Measurements from ENCODE around the gene DENND2C. TPM values are rescaled to one million over a fixed set of nuclear protein-coding genes. Genes with fewer than 3 reads are reported as not detected.
A peak's percentile ranks its signal among the peaks of the same experiment; 100 is the strongest.

The DENND2C gene
- polyA plus RNA-seq, 1 donor from 2014 or later: 0.26 TPM

DNA sequence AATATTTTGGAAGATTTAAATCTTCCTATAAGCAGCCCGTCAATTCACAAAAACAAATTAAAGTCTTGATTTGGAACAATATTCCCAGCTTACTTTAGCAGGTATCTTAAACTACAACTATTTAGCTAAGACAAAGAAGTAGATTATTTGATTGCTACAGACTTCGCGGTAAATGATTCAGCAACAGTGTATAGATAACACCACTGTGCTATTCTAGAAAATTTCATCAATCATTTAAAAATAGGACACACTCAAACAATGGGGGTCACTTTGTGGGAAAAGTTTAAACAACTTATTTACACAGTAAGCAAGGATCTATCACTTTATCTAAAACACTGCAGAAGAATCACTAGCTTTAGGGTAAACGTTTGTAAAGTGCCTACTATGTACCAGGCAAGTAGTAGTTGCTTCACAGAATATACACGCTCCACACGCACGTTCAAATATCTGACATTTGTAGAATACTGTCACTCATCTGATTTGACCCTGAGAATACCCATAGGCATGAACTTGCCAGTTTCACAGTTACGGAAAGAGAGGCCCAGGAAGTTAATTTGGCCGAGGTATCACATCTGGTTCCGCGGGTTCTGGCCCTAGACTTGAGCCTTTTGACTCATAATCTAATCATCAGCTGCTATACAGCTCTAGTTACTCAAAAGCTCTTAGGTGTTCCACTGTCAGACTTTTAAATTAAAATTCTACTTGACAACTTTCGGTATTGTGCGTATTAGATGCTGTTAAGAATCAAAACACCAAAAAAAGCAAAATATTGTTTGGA, 876 bp downstream of the DENND2C start:
- TF ChIP-seq RAD21 (conservative IDR thresholded peaks at IDR 0.05): no peak
- no peak for TF ChIP-seq EZH2 (IDR thresholded peaks at IDR 0.05; ENCODE audit: borderline replicate concordance, insufficient read depth, low read length, poor library complexity, severe bottlenecking)
- TF ChIP-seq, protein P1, sequence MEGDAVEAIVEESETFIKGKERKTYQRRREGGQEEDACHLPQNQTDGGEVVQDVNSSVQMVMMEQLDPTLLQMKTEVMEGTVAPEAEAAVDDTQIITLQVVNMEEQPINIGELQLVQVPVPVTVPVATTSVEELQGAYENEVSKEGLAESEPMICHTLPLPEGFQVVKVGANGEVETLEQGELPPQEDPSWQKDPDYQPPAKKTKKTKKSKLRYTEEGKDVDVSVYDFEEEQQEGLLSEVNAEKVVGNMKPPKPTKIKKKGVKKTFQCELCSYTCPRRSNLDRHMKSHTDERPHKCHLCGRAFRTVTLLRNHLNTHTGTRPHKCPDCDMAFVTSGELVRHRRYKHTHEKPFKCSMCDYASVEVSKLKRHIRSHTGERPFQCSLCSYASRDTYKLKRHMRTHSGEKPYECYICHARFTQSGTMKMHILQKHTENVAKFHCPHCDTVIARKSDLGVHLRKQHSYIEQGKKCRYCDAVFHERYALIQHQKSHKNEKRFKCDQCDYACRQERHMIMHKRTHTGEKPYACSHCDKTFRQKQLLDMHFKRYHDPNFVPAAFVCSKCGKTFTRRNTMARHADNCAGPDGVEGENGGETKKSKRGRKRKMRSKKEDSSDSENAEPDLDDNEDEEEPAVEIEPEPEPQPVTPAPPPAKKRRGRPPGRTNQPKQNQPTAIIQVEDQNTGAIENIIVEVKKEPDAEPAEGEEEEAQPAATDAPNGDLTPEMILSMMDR (IDR thresholded peaks at IDR 0.05; ENCODE audit: poor library complexity, severe bottlenecking): no peak
- no peak for TF ChIP-seq REST (IDR thresholded peaks at IDR 0.05; ENCODE audit: borderline replicate concordance)
- H3K4me2 ChIP-seq (ENCODE audit: low read length): peak overlapping the region; percentile 40
- peak overlapping the region; percentile 59 for H3K9ac ChIP-seq (ENCODE audit: low read length)
- no peaks in the 10 kb centered on the region for H3K9me2 ChIP-seq (ENCODE audit: insufficient read depth, low read length)
- H3K79me2 ChIP-seq (replicated peaks; ENCODE audit: insufficient read depth, low read length): no peaks in the 10 kb centered on the region
- peak overlapping the region; percentile 78 for H2AFZ ChIP-seq (ENCODE audit: low read depth, low read length)
- H3K36me3 ChIP-seq (ENCODE audit: insufficient read depth, low read length): no peaks in the 10 kb centered on the region
- no peaks in the 10 kb centered on the region for H3K9me3 ChIP-seq (ENCODE audit: low read length)
- no peaks in the 10 kb centered on the region for H4K20me1 ChIP-seq (ENCODE audit: insufficient read depth)
- peak overlapping the region; percentile 87 for H3K4me3 ChIP-seq (ENCODE audit: low read length)
- no peaks in the 10 kb centered on the region for H3F3A ChIP-seq (ENCODE audit: insufficient read depth, low read length, poor library complexity, severe bottlenecking)
- H3K27ac ChIP-seq (ENCODE audit: low read length): no peak overlapping the region
- H3K27me3 ChIP-seq (ENCODE audit: insufficient read depth, low read depth, low read length): peaks cover 38% of the 10 kb centered on the region

DNA sequence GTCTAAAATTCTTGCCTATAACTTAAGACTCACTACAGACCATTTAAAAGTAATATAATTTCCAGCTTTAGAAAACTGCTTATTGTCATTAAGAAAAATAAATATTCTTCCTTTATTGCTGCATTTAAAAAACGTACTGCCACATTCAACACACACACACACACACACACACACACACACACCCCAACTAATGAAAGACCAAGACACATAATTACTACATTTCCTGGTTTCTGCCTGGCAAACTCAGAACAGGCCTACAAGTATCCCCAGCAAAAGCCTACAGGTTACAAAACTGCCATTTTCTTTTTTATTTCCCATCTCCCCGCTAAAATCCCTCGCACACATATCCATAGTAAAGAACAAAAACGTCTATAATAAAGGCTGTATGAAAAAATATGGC, 1.5 kb downstream of the DENND2C start:
- H3K4me3 ChIP-seq (ENCODE audit: low read length): no peak overlapping the region
- no peak overlapping the region for H3K4me2 ChIP-seq (ENCODE audit: low read length)
- no peak overlapping the region for H2AFZ ChIP-seq (ENCODE audit: low read depth, low read length)
- no peaks in the 10 kb centered on the region for H3K79me2 ChIP-seq (replicated peaks; ENCODE audit: insufficient read depth, low read length)
- peaks cover 38% of the 10 kb centered on the region for H3K27me3 ChIP-seq (ENCODE audit: insufficient read depth, low read depth, low read length)
- no peak overlapping the region for H3K27ac ChIP-seq (ENCODE audit: low read length)
- H3F3A ChIP-seq (ENCODE audit: insufficient read depth, low read length, poor library complexity, severe bottlenecking): no peaks in the 10 kb centered on the region
- no peak overlapping the region for H3K9ac ChIP-seq (ENCODE audit: low read length)
- no peaks in the 10 kb centered on the region for H4K20me1 ChIP-seq (ENCODE audit: insufficient read depth)
- no peaks in the 10 kb centered on the region for H3K36me3 ChIP-seq (ENCODE audit: insufficient read depth, low read length)
- H3K9me3 ChIP-seq (ENCODE audit: low read length): no peaks in the 10 kb centered on the region
- TF ChIP-seq TAF1 (IDR thresholded peaks at IDR 0.05; ENCODE audit: low read depth): no peak
- no peak for TF ChIP-seq REST (IDR thresholded peaks at IDR 0.05; ENCODE audit: borderline replicate concordance)
- no peak for TF ChIP-seq MXI1 (conservative IDR thresholded peaks at IDR 0.05; ENCODE audit: poor library complexity, severe bottlenecking)
- no peak for TF ChIP-seq EP300 (conservative IDR thresholded peaks at IDR 0.05; ENCODE audit: poor library complexity, severe bottlenecking)
- no peak for TF ChIP-seq POLR2AphosphoS5 (IDR thresholded peaks at IDR 0.05)
- TF ChIP-seq RAD21 (conservative IDR thresholded peaks at IDR 0.05): no peak
- TF ChIP-seq SMC3 (conservative IDR thresholded peaks at IDR 0.05; ENCODE audit: poor library complexity): no peak
- TF ChIP-seq, protein P1 (IDR thresholded peaks at IDR 0.05; ENCODE audit: poor library complexity, severe bottlenecking): no peak
- H3K9me2 ChIP-seq (ENCODE audit: insufficient read depth, low read length): no peaks in the 10 kb centered on the region
